Amniotic epithelial cell (primary cell): ENCODE results near the gene DOCK10.
A peak's percentile ranks its signal among the peaks of the same experiment; 100 is the strongest.

Experiments used
- DNase-seq: peaks from one replicate; pipeline ENCODE4 v3.0.0-alpha.2; 2010; ENCODE audit warnings: low read depth

DOCK10 gene

DNA sequence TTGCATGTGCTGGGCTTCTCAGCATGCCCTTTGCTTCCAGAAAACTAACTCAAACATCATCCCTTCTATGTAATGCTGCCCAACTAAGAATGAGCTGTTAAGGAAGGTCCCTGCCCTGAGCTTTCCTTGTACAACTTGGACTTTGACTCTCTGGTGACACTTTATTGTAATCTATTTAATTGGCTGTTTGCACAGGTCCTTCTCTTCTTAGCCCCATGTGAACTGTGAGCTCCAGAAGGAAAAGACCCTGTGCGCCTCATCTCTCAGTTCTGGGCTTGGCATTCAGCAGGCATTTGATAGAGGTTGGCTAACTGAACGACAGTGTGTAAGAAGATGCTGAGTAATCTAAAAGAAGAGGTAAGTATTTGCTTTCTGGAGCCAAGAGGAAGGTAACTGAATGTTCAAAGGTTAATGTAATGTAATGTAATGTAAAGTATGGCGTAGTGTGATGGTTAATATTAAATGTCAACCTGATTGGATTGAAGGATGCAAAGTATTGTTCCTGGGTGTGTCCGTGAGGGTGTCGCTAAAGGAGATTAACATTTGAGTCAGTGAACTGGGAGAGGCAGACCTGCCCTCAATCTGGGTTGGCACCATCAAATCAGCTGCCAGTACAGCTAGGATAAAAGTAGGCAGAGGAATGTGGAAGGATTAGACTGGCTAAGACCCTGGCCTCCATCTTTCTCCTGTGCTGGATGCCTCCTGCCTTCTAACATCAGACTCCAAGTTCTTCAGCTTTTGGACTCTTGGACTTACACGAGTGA lies 265.3 kb downstream of the DOCK10 start:
- no peak for DNase-seq

DNA sequence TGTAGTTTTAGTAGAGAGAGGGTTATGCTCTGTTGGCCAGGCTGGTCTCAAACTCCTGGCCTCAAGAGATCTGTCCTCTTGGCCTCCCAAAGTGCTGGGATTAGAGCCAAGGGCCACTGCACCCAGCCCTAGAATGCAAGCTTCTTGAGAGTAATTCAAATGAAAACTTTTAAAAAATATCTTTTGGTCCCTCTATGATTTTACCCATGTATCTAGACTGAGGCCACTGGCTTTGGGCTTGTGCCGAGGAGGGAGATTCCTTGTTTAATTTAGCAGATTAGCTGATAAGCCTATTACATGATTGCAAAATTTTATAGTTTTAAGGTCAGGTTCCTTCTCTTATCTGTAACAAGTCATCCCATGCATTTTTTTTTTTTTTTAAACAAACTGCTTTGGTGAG lies 266.6 kb downstream of the DOCK10 start:
- DNase-seq = peak; percentile 29

DNA sequence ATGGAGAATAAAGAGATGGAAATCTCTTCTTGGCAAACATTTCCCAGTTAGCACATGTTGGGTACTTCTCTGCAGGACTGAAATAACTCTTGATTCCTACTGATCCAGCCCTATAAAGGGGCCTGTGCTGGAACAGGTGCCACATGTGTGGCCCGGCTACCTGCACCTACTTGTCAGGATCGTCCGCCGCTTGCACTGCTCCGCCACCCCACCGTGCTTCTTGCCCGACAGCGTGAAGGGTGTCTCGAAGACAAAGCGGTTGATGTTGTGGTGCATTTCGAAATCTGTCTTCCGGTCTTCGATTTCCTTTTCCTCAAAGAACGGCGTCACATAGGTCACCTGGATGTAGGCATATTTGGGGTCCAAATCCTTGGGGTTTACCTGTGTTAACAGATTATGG lies 267.5 kb downstream of the DOCK10 start:
- no peak for DNase-seq

- no peak for DNase-seq
Measured at GRCh38 chr2:224772494-224772893, 269.8 kb downstream of the DOCK10 start.

- no peak for DNase-seq
Measured at GRCh38 chr2:224769489-224769888, 272.8 kb downstream of the DOCK10 start.

- DNase-seq = no peak
Measured at GRCh38 chr2:224764565-224765236, 277.6 kb downstream of the DOCK10 start.

DNA sequence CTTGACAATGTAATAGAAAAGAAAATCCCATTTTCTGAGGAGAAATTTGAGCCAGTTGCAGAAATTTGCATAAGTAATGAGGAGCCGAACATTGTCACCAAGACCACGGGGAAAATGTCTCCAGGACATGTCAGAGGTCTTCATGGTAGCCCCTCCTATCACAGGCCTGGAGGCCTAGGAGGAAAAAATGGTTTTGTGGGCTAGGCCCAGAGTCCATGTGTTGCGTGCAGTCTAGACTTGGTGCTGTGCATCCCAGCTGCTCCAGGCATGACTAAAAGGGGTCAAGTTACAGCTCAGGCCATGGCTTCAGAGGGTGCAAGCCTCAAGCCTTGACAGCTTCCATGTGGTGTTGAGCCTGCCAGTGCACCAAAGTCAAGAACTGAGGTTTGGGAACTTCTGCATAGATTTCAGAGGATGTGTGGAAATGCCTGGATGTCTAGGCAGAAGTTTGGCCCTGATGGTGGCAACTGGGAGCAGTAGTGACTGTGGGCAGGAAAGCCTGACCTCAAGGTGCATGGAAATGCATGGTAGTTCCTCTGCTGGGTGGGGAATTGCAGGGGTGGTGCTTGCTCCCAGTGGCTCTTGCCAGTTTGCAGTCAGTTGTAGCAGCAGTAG lies 284.2 kb downstream of the DOCK10 start:
- DNase-seq = no peak

- DNase-seq = no peak
Measured at GRCh38 chr2:224753743-224754540, 288.3 kb downstream of the DOCK10 start.

- no peak for DNase-seq
Measured at GRCh38 chr2:224751996-224752698, 290.1 kb downstream of the DOCK10 start.

GRCh38 chr2:224749136-224749535 lies 293.1 kb downstream of the DOCK10 start:
- DNase-seq = peak; percentile 4

DNA sequence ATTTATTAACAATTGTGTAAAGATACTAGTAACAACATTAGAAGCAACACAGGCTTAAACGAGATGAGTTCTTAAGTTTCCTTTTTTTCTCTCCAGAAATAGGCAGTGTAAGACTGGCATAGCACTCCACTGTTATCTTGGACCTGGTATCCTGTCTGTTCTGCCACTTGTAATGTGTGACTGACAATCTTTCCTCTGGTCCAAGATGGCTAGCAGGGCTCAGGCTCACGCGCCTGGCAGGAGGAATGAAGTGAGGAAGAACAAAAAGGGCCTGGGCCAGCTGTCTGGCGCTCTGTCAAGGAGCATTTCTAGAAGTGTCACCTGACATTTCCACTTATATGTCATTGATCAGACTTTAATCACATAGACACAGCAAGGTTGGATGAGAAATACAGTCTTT lies 294.5 kb downstream of the DOCK10 start:
- DNase-seq = no peak

DNA sequence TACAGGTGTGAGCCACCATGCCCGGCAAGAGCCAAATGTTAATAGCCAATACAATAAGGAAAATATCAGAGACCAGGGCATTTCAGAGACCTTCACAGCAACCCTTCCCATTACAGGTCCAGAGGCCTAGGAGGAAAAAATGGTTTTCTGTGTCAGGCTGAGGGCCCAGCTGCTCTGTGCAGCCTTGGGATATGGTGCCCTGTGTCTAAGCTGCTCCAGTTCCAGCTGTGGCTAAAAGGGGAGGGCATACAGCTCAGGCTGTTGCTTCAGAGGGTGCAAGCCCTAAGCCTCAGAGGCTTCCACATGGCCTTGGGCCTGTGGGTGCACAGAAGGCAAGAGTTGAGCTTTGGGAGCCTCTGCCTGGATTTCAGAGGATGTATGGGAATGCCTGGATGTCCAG lies 306.0 kb downstream of the DOCK10 start:
- DNase-seq = no peak

- DNase-seq = no peak
Measured at GRCh38 chr2:224734949-224735348, 307.3 kb downstream of the DOCK10 start.

DNA sequence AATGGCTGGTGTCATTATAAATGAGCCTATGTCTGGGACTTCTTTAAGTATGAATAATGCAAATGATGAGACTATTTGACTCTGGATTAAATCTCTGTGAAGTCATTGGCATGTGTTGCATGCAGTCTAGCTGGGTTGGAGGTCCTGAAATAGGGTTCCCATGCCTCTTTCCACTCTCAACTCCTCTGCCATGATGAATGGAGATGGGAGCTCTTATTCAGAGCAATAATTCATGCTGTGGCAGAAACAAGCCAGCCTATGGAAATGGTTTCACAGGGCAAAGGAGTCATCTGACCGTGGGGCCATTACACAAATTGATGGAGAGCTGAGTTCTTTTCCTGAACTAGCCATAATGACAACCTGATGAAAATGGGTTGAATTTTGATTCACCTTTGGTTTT lies 310.6 kb downstream of the DOCK10 start:
- DNase-seq = no peak

- DNase-seq = no peak
Measured at GRCh38 chr2:224729435-224729834, 312.8 kb downstream of the DOCK10 start.

GRCh38 chr2:224724331-224724730 lies 317.9 kb downstream of the DOCK10 start:
- no peak for DNase-seq

DNA sequence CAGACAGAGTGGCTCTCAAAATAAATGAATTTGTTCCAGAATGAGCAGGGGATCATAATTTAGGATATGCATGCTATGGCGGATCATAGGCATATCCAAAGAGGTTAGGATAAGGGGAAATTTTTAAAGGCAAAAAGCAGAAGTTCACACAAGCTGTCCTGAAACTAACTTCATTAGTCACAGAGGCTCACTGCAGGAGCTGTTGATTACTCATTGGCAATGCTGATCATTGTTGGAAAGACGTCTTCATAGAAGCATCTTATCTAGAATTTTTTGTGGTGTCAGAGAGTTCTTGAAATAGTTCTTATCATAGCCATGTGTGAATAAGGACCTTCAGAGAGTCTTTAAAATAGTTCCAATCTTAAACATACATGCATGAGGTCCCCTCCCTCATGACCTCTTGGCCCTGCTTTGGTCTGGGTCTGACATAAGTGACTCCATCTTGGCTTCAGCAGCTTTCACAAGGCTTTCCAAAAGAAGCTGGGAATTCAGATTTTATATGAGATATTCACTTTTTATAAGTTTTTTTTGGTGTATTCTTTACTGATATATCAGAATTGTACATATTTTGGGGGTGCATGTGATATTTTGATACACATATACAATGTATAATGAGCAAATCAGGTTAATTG lies 318.6 kb downstream of the DOCK10 start:
- peak; percentile 9 for DNase-seq

DNA sequence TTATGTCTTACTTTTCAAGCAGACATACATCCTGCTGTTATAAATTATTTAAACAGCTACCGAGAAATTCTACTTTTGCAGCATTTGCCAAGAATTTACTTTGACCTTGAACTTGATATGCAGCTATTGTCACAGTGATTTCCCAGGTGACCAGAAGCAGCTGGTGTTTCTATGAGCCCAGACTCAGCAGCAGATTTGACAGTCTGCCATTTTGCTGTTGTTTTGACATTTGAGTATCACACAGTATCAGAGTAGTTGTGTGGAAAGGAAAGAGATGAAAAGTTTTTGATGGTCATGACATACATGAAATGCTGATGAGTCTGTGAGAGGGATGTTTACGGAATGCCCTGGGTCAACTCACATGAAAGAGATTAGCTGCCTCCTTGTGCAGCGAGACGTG lies 319.5 kb downstream of the DOCK10 start:
- DNase-seq = no peak

GRCh38 chr2:224722250-224722649 lies 320.0 kb downstream of the DOCK10 start:
- peak; percentile 37 for DNase-seq

DNA sequence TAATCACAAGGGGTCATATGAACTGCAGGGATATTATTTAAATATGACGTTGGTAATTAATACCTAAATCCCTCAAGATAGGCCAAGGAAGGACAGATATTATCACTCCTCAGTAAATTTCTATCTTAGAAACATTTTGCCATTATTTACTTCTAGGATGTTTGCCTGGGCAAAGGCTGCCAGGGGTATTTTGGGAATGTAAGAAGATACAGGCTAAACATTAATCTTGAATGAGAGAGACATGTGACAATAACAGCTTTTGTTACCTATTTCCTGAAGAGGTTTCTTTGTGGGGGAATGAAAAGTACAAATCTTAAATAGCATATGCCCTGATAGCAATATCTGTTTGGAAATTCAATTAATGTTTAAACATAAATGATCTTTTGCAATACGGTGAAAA lies 325.3 kb downstream of the DOCK10 start:
- DNase-seq = no peak

GRCh38 chr2:224716201-224716600 lies 326.1 kb downstream of the DOCK10 start, which contains the start of gene CCDC195:
Gene CCDC195 (minus strand): TSS chr2:224716365. CDS start chr2:224716365, 0 bp downstream.
- DNase-seq = no peak
